GM13976 (cell line): ENCODE results near the gene SLC2A11.

Source experiments
- DNase-seq: peaks from one replicate; pipeline ENCODE4 v3.0.0; 2012; ENCODE audit warnings: low spot score
- CTCF ChIP-seq: IDR thresholded peaks from 2 replicates; pipeline ENCODE4 v1.5.1; 2012; ENCODE audit warnings: borderline replicate concordance, mild to moderate bottlenecking; ENCODE audit not compliant: insufficient read depth; ENCODE audit errors: extremely low read depth, missing control alignments, control extremely low read depth
- in situ Hi-C: fragments of 300-500 bp; cut with MboI; formaldehyde crosslinking; loops from one replicate; pipeline ENCODE4 v1.12.0; 2022; ENCODE audit warnings: low sequenced_read_pairs, mixed read lengths, inconsistent platforms; ENCODE audit not compliant: unreplicated experiment

Gene SLC2A11

DNA sequence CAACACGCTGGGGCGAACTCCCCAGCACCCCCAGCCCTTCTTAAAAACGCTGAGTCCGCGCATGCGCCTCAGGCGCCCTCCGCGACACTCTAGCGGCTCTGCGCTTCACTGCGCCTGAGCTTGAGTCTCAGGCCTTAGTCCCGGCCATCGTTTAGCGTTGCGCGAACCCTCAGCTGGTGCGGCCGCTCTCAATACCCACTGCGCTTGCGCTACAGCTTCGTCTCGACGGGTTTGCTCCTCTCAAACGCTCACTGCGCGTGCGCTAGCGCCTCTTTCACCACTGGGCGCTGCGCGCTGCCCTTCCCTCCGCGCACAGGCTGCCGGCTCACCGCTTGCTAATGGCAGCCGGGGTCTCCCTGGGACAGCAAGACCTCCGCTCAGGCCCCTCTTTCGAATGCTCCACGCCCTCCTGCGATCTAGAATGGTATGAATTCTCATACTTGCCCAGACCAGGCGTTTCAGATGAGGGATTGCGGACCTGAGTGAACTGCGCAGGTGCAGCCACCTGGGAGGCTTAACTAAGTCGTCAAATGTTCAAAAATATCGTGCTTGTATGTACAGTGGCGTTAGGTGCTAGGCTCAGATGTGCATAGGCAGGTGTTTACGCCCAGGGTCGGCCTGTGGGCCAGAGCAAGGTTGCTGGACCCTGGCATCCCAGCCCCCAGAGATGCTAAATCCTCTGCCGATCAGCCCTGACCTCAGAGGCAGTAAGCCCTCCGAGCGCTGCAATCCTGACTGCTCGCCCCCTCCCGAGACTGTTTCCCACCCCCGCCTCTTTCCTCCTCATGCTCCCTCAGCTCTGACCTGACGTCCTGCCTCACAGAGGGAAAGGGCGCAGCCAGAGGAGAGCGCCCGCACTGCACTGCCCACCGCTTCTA, at the start of gene SLC2A11:
Gene SLC2A11 (plus strand): TSS at position 270 of the 878 bp plus-strand sequence. CDS start 125 bp downstream, at position 395.
- in situ Hi-C loops: no loop called here
- DNase-seq: peak; percentile 98
- TF ChIP-seq CTCF: peak; percentile 26

DNA sequence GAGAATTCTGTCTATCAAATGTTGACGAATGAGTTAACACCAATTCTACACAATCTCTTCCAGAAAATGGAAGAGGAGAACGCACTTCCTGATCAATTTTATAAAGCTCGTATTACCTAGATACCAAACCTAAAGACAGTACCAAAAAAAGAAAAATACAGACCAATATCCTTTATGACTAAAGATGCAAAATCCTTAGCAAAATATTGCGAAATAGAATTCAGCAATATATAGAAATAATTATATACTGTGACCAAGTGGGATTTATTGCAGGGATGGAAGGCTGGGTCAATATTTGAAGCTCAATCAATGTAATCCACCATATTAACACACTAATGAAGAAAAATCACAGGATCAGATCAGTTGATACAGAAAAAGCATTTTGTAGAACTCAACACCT, 45.3 kb upstream of the SLC2A11 start:
- no peak for DNase-seq
- TF ChIP-seq CTCF: no peak
- in situ Hi-C loops: no loop called here

DNA sequence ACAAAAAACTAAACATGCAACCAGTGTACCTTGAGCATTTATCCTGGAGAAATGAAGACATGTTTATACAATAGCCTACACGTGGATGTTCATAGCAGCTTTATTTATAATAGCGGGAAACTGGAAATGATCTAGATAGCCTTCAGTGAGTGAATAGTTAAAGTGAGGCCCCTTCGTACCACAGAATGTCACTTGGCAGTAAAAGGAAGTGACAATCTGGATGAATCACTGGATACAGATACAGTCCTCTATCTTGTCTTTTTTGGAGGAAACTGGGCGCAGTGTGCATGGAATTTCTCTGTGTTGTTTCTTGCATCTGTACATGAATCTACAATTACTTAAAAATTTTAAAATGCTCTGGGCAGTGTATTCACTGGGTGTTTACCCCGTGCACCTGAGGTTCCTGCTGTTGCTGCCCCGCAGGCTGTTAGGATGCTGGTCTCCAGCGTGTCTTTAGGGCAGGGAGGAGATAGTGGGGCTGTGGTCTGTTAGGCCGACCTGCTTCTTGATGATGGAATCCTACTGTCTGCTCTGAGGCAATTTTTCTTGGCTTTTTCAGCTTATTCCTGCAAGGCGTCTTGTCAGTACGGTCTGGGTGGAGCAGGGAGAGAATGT, 42.0 kb upstream of the SLC2A11 start:
- in situ Hi-C loops: no loop called here
- no peak for TF ChIP-seq CTCF
- no peak for DNase-seq

DNA sequence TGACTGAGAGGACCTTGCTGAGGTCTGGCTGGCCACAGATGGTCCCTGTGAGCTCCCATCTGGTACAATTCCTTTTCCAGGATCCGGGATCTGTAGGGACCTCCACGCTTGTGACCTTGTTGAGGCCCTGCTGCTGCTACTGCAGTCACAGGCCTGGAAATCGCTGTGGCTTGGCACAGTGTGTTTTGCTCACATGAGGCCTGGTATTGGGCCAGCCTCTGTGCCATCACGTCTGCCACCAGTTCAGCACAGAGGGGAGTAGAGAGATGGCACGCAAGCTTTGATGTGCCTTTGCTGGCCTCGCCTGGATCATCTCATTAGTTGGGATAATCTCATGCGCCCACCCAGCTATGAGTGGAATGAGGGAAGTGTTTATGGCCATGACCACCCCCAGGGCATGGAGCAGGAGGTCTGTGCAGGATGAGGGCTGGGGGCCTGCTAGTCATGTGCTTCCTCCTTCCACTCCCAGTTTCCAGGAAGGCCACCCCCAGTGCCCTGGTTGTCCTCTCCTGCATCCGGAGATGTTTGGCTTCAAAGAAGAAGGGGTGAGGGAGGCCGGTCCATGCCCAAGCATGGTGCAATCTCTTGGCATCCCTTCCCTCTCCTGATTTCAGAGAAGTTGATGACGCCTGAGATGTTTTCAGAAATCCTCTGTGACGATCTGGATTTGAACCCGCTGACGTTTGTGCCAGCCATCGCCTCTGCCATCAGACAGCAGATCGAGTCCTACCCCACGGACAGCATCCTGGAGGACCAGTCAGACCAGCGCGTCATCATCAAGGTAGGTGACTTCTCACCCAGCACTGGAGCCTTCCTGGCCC, 41.3 kb upstream of the SLC2A11 start:
- TF ChIP-seq CTCF: no peak
- in situ Hi-C loops: no loop called here
- DNase-seq: no peak

DNA sequence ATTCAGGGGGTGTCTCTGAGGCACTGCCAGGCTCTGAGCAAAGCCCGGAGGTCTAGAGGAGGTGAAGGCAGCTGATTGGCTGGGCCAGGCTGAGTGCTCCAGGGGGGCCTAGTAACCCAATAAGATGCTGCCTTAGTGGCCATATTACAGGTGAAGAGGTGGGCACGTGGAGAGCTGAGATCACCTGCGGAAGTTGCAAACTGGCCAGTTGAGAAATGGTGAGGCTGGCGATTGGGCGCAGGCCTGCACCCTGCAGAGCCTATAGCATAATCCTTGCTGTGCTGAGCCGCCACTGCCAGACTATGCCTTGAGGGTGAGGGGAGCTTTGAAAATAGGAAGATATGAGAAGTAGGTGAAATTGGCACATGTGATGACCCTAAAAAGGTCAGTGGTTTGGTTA, 40.5 kb upstream of the SLC2A11 start:
- in situ Hi-C loops: no loop called here
- DNase-seq: no peak
- TF ChIP-seq CTCF: no peak

DNA sequence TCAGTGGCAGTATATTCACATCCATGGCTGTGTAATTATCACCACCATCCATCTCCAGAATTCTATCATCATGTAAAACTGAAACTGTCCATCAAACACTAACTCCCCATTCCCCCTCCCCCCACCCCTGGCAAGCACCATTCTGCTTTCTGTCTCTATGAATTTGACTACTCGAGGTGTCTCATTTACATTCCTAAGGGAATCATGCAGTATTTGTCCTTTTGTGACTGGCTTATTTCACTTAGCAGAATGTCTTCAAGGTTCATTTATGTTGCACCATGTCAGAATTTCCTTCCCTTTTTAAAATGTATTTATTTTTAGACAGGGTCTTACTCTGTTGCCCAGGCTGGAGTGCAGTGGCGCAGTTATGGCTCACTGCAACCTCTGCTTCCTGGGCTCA, 39.1 kb upstream of the SLC2A11 start:
- no peak for TF ChIP-seq CTCF
- in situ Hi-C loops: no loop called here
- DNase-seq: no peak
